Panc1 (cell line): ENCODE data around the gene SMYD4. TPM values are rescaled to one million over a fixed set of nuclear protein-coding genes. Genes with fewer than 3 reads are reported as not detected.

ENCODE experiments used
- ATAC-seq: fragments of 200-7000 bp; cut with Tn5 transposase; 2 replicates; pipeline ENCODE4 v1.9.1; 2020; ENCODE audit warnings: mild to moderate bottlenecking, moderate library complexity
- BruUV-seq: library from RNA; stranded (reverse); fragments of 400-500 nt; replicated peaks from 2 replicates; lab custom pipeline; 2021; lab: Mats Ljungman, UMichigan
- CTCF ChIA-PET: fragments of 300-600 bp; sonication (Branson Sonifier 250); formaldehyde crosslinking; loops from one replicate; lab custom pipeline; 2022; ENCODE audit warnings: antibody characterized with exemption; lab: Charles Lee
- POLR2A ChIA-PET: fragments of 300-600 bp; sonication (Branson Sonifier 250); formaldehyde crosslinking; loops from one replicate; lab custom pipeline; 2022; ENCODE audit warnings: antibody characterized with exemption; lab: Charles Lee
- DNase-seq: peaks from one replicate; pipeline ENCODE4 v3.0.0-alpha.2; 2010; ENCODE audit warnings: low read depth, low spot score
- H3K27ac ChIP-seq: 2 replicates; pipeline ENCODE4 v1.5.1; 2011; ENCODE audit warnings: mild to moderate bottlenecking, low read length, inconsistent platforms
- H3K27me3 ChIP-seq: fragments of 200-500 bp; sonication (Bioruptor generic); 2 replicates; pipeline ENCODE4 v1.6.0; 2014; ENCODE audit warnings: low read length, inconsistent platforms; ENCODE audit not compliant: control insufficient read depth, insufficient read depth
- H3K36me3 ChIP-seq: fragments of 200-500 bp; sonication (Bioruptor generic); 2 replicates; pipeline ENCODE4 v1.5.1; 2014; ENCODE audit warnings: inconsistent platforms, mild to moderate bottlenecking, low read length, moderate library complexity; ENCODE audit not compliant: control insufficient read depth, insufficient read depth
- H3K4me1 ChIP-seq: 2 replicates; pipeline ENCODE4 v1.5.1; 2011; ENCODE audit warnings: inconsistent platforms, mild to moderate bottlenecking, low read length, moderate library complexity; ENCODE audit not compliant: control insufficient read depth, insufficient read depth
- H3K4me3 ChIP-seq, 2 experiments: 2 replicates each; pipeline ENCODE4 v1.5.1; 2011 to 2012; ENCODE audit warnings: low read depth in 2 of 2, low read length in 2 of 2, mild to moderate bottlenecking in 2 of 2, inconsistent platforms in 1 of 2, moderate library complexity in 1 of 2
- H3K9me3 ChIP-seq: fragments of 200-500 bp; sonication (Bioruptor generic); 2 replicates; pipeline ENCODE4 v1.5.1; 2014; ENCODE audit warnings: low read depth, mild to moderate bottlenecking, inconsistent platforms, low read length, moderate library complexity; ENCODE audit not compliant: control insufficient read depth, insufficient read depth
- POLR2AphosphoS5 ChIP-seq: IDR thresholded peaks from 2 replicates; pipeline ENCODE4 v1.6.1; 2012; ENCODE audit warnings: mild to moderate bottlenecking, low read depth, low read length, moderate library complexity
- SIN3A ChIP-seq: IDR thresholded peaks from 2 replicates; pipeline ENCODE4 v1.6.1; 2012; ENCODE audit warnings: low read depth, mild to moderate bottlenecking, low read length, moderate library complexity, borderline replicate concordance; ENCODE audit not compliant: insufficient read depth
- TCF7L2 ChIP-seq: IDR thresholded peaks from 2 replicates; pipeline ENCODE4 v1.6.1; 2011; ENCODE audit warnings: mild to moderate bottlenecking, low read depth, low read length, inconsistent platforms
- in situ Hi-C: cut with HindIII; loops from 2 replicates; pipeline ENCODE4 v1.10.0; 2016; ENCODE audit warnings: low sequenced_read_pairs, low pct_unique_long_range_greater_than_20kb
- intact Hi-C: fragments of 100-400 bp; cut with micrococcal nuclease; formaldehyde crosslinking; loops from one replicate; pipeline ENCODE4 v1.10.0; 2022; ENCODE audit not compliant: unreplicated experiment
- total RNA-seq: library from RNA; stranded (reverse); gene quantifications from one replicate; pipeline ENCODE4 v1.2.1, GENCODE V29; 2021; ENCODE audit not compliant: unreplicated experiment
- TF ChIP-seq, protein P1 (sequence below), 2 experiments: IDR thresholded peaks; 2 replicates each; pipeline ENCODE4 v1.6.1; 2011 to 2012; ENCODE audit warnings: low read depth in 2 of 2, control low read depth in 1 of 2, low read length in 1 of 2, mild to moderate bottlenecking in 1 of 2, moderate library complexity in 1 of 2; ENCODE audit not compliant: insufficient read depth in 1 of 2
- TF ChIP-seq, protein P2 (sequence below): fragments of 450-650 bp; IDR thresholded peaks from 2 replicates; pipeline ENCODE4 v1.5.1; 2017; ENCODE audit warnings: mild to moderate bottlenecking

SMYD4 gene
- total RNA-seq, 1 experiment from 2014 or later, result 17.1 TPM

DNA sequence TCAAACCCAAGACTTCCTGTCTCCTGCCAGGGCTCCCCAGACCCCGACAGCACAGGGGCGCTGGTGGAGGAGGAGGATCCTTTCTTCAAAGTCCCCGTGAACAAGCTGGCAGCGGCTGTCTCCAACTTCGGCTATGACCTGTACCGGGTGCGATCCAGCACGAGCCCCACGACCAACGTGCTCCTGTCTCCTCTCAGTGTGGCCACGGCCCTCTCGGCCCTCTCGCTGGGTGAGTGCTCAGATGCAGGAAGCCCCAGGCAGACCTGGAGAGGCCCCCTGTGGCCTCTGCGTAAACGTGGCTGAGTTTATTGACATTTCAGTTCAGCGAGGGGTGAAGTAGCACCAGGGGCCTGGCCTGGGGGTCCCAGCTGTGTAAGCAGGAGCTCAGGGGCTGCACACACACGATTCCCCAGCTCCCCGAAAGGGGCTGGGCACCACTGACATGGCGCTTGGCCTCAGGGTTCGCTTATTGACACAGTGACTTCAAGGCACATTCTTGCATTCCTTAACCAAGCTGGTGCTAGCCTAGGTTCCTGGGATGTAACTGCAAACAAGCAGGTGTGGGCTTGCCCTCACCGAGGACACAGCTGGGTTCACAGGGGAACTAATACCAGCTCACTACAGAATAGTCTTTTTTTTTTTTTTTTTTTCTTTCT lies 59.8 kb downstream of the SMYD4 start:
- peak; percentile 61 for TF ChIP-seq TCF7L2
- TF ChIP-seq, protein P1, sequence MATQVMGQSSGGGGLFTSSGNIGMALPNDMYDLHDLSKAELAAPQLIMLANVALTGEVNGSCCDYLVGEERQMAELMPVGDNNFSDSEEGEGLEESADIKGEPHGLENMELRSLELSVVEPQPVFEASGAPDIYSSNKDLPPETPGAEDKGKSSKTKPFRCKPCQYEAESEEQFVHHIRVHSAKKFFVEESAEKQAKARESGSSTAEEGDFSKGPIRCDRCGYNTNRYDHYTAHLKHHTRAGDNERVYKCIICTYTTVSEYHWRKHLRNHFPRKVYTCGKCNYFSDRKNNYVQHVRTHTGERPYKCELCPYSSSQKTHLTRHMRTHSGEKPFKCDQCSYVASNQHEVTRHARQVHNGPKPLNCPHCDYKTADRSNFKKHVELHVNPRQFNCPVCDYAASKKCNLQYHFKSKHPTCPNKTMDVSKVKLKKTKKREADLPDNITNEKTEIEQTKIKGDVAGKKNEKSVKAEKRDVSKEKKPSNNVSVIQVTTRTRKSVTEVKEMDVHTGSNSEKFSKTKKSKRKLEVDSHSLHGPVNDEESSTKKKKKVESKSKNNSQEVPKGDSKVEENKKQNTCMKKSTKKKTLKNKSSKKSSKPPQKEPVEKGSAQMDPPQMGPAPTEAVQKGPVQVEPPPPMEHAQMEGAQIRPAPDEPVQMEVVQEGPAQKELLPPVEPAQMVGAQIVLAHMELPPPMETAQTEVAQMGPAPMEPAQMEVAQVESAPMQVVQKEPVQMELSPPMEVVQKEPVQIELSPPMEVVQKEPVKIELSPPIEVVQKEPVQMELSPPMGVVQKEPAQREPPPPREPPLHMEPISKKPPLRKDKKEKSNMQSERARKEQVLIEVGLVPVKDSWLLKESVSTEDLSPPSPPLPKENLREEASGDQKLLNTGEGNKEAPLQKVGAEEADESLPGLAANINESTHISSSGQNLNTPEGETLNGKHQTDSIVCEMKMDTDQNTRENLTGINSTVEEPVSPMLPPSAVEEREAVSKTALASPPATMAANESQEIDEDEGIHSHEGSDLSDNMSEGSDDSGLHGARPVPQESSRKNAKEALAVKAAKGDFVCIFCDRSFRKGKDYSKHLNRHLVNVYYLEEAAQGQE (IDR thresholded peaks at IDR 0.05; ENCODE audit: insufficient read depth in 1 of 2, low read depth in 2 of 2, low read length in 1 of 2), result no peak
- peak overlapping the region; percentile 82 for H3K27ac ChIP-seq

DNA sequence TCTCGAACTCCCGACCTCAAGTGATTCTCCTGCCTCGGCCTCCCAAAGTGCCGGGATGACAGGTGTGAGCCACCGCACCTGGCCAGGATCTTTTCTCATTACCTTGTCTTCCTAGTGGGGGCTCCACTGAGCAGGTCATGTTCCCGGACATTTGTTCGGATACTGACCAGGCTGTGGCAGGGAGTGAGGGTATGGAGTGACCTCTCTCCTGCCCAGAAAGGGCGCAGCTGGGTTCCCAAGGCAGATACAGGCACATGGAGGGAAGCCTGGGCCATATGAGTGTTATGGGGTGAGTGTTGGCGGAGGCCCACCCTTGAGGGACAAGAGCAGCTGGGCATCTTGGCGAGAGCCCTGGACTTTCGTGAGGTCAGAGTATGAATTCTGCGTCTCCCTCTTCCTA lies 62.3 kb downstream of the SMYD4 start:
- in situ Hi-C loops, result no loop called here
- intact Hi-C loops, result no loop called here
- Histone ChIP-seq H3K4me1 (peaks cover 18% of the 10 kb centered on the region), H3K9me3 (no peaks in the 10 kb centered on the region), H3K27me3 (no peaks in the 10 kb centered on the region), H3K36me3 (no peaks in the 10 kb centered on the region), H3K27ac (no peak overlapping the region), H3K4me3 (no peak overlapping the region)
- DNase-seq (no peak), ATAC-seq (no peak)
- POLR2A ChIA-PET, result no interaction called here
- TF ChIP-seq SIN3A, result no peak
- TF ChIP-seq POLR2AphosphoS5, result no peak
- TF ChIP-seq, protein P2, sequence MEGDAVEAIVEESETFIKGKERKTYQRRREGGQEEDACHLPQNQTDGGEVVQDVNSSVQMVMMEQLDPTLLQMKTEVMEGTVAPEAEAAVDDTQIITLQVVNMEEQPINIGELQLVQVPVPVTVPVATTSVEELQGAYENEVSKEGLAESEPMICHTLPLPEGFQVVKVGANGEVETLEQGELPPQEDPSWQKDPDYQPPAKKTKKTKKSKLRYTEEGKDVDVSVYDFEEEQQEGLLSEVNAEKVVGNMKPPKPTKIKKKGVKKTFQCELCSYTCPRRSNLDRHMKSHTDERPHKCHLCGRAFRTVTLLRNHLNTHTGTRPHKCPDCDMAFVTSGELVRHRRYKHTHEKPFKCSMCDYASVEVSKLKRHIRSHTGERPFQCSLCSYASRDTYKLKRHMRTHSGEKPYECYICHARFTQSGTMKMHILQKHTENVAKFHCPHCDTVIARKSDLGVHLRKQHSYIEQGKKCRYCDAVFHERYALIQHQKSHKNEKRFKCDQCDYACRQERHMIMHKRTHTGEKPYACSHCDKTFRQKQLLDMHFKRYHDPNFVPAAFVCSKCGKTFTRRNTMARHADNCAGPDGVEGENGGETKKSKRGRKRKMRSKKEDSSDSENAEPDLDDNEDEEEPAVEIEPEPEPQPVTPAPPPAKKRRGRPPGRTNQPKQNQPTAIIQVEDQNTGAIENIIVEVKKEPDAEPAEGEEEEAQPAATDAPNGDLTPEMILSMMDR, result no peak
- TF ChIP-seq, protein P1 (IDR thresholded peaks at IDR 0.05; ENCODE audit: insufficient read depth in 1 of 2, low read depth in 2 of 2, low read length in 1 of 2), result no peak
- TF ChIP-seq TCF7L2, result no peak
- CTCF ChIA-PET, result no interaction called here
- BruUV-seq, result no TSS peak

More for the DNA sequence above, 59.8 kb downstream of the SMYD4 start:
- H3K4me3 ChIP-seq, result peak overlapping the region in 1 of 2 experiments; percentile 31; a peak in 1 of 4 replicates
- DNase-seq (no peak), ATAC-seq (peak; percentile 83)
- ChIA-PET CTCF (interaction anchor here (0.6 to 1.0 kb wide), 2 partner anchors 27 to 49 kb away, joined by 3 to 5 read pairs; no protein-coding TSS in a partner anchor), POLR2A (interaction anchor here (0.6 to 0.9 kb wide), 3 partner anchors 20 to 107 kb away, joined by 3 to 7 read pairs (median 5); no protein-coding TSS in a partner anchor)
- H3K4me1 ChIP-seq, result peaks cover 13% of the 10 kb centered on the region
- no peaks in the 10 kb centered on the region for H3K27me3 ChIP-seq
- in situ Hi-C loops, result no loop called here
- H3K36me3 ChIP-seq, result no peaks in the 10 kb centered on the region
- H3K9me3 ChIP-seq, result no peaks in the 10 kb centered on the region
- no TSS peak for BruUV-seq
- intact Hi-C loops, result no loop called here
